Spleen (tissue), 11 donors: Measurements from ENCODE around the gene NELFE. TPM values are rescaled to one million over a fixed set of nuclear protein-coding genes. Genes with fewer than 3 reads are reported as not detected.

Experiments
- DNase-seq: peaks from one replicate; pipeline ENCODE4 v3.0.0-alpha.2; 2020
- H3K27ac ChIP-seq, 8 donors: fragments of 200-600 bp; sonication (generic) in 7 of 8; 1 replicate in 4 of 8; 2 replicates in 4 of 8; pipeline versions ENCODE4 v1.5.0 to v1.8.0; 2016 to 2021; ENCODE audit warnings: inconsistent platforms in 4 of 8, mild to moderate bottlenecking in 4 of 8, moderate library complexity in 1 of 8
- H3K27me3 ChIP-seq, 7 donors: fragments of 200-600 bp; sonication (generic) in 6 of 7; replicated peaks in 1 of 7; 1 replicate in 4 of 7; 2 replicates in 3 of 7; pipeline versions ENCODE4 v1.5.0 to v1.8.0; 2016 to 2021; ENCODE audit warnings: inconsistent platforms in 3 of 7, mild to moderate bottlenecking in 1 of 7
- H3K36me3 ChIP-seq, 6 donors: fragments of 200-600 bp; sonication (generic) in 5 of 6; 1 replicate in 4 of 6; 2 replicates in 2 of 6; pipeline versions ENCODE4 v1.5.0 to v1.8.0; 2016 to 2021; ENCODE audit warnings: inconsistent platforms in 2 of 6
- H3K4me1 ChIP-seq, 6 donors: fragments of 200-600 bp; sonication (generic) in 5 of 6; 1 replicate in 3 of 6; 2 replicates in 3 of 6; pipeline versions ENCODE4 v1.5.0 to v1.8.0; 2016 to 2021; ENCODE audit warnings: inconsistent platforms in 3 of 6
- H3K4me3 ChIP-seq, 8 donors: fragments of 200-600 bp; sonication (generic) in 7 of 8; 1 replicate in 4 of 8; 2 replicates in 4 of 8; pipeline versions ENCODE4 v1.5.0 to v1.8.0; 2016 to 2021; ENCODE audit warnings: inconsistent platforms in 4 of 8, mild to moderate bottlenecking in 4 of 8, moderate library complexity in 2 of 8
- H3K9me3 ChIP-seq, 8 donors: fragments of 200-600 bp; sonication (generic) in 7 of 8; 1 replicate in 4 of 8; 2 replicates in 4 of 8; pipeline versions ENCODE4 v1.5.0 to v1.8.0; 2016 to 2021; ENCODE audit warnings: inconsistent platforms in 4 of 8
- POLR2A ChIP-seq, 3 donors: fragments of 450-650 bp; IDR thresholded peaks; one replicate each; pipeline ENCODE4 v1.5.1; 2017; ENCODE audit warnings: antibody characterized with exemption in 3 of 3, mild to moderate bottlenecking in 1 of 3
- POLR2AphosphoS5 ChIP-seq, 3 donors: sonication (generic); formaldehyde crosslinking; IDR thresholded peaks; one replicate each; pipeline ENCODE4 v1.5.1; 2017; ENCODE audit warnings: antibody characterized with exemption in 3 of 3
- WGBS, 5 donors: extraction: QIAGEN DNeasy Blood & Tissue Kit in 3 of 5; methylation state at CpG; one replicate each; pipeline versions ENCODE4 v1.1.5 to v1.1.7; 2013 to 2018; 5-methylcytosine and 5-hydroxymethylcytosine counted together
- intact Hi-C: fragments of 100-400 bp; cut with DNase I; formaldehyde crosslinking; loops from one replicate; pipeline ENCODE4 v1.15.0; 2023; ENCODE audit warnings: low total_unique reads
- polyA plus RNA-seq, 3 donors: library from polyadenylated mRNA; stranded (reverse); fragments of 200-250 nt; gene quantifications; one replicate each; pipeline ENCODE4 v1.2.1, GENCODE V29; 2013
- total RNA-seq, 7 donors: library from RNA; depleted of rRNA in 3 of 7; stranded (reverse); fragments of >200 nt in 3 of 7; fragmentation: NEBNext Ultra II Directional in 4 of 7; extraction: Animal tissue kit (Norgen Biotek cat#: 25700) in 4 of 7; gene quantifications; one replicate each; pipeline versions ENCODE4 v1.1.0 to v1.2.1, GENCODE V29; 2016 to 2021
- TF ChIP-seq, protein P1 (sequence below), 11 experiments: fragments of 200-600 bp in 7 of 11; fragments of 450-650 bp in 4 of 11; sonication (generic) in 4 of 11; IDR thresholded peaks in 8 of 11; conservative IDR thresholded peaks in 3 of 11; 1 replicate in 7 of 11; 2 replicates in 4 of 11; pipeline versions ENCODE4 v1.4.0 to v1.8.0; 2016 to 2021; ENCODE audit warnings: antibody characterized with exemption in 11 of 11, inconsistent platforms in 4 of 11, mild to moderate bottlenecking in 1 of 11
- donor health status: healthy with polysubstance abuse.
- donor health status: DM: no; HTN: no; CAD: no; lungs with moderate emphysema.
- donor health status: DM: no; HTN: no; CAD: no.
- donor health status: Bipolar disorder and iron deficiency.
- donor health status: healthy.
- donor health status: DM: no; HTN: no; CAD: no.
- donor health status: DM: yes; HTN: yes; CAD: no.

Gene NELFE
- total and polyA plus RNA-seq, 10 donors = 35.0 to 50.7 (median 45.0) TPM

DNA sequence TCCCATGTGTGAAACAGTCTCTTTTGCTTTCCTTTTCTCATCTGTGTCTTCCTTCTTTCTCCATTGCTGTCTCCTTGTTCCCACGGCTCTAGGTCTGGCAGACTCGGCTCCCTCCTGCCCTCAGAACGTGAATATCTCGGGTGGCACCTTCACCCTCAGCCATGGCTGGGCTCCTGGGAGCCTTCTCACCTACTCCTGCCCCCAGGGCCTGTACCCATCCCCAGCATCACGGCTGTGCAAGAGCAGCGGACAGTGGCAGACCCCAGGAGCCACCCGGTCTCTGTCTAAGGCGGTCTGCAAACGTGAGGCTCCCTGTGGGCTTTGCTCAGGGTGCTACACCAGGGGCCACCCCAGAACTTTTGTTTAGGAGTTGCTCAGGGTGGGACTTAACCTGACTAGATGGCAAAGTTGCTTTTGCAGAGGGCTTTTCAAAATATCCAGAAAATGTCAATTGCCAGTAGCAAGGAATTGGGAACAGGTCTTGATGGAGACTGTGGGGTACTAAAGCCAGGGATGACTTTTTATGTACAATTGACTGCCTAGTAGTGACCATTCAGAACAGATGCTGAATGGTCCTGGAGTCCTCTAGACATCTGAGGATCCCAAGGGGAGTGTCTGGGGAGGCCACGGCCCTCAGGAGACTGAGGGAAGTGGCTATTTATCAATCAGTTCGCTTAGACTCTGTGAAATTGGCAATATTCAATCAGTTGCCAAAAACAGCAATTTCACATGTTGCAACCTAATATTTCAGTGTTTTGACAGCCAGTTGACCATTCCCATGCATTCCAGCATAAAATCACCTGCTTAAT, 30.7 kb downstream of the NELFE start:
- H3K9me3 ChIP-seq = no peaks in the 10 kb centered on the region
- no peaks in the 10 kb centered on the region for H3K27me3 ChIP-seq
- no peak for TF ChIP-seq POLR2AphosphoS5 (IDR thresholded peaks at IDR 0.05)
- TF ChIP-seq POLR2A (IDR thresholded peaks at IDR 0.05) = no peak
- TF ChIP-seq, protein P1, sequence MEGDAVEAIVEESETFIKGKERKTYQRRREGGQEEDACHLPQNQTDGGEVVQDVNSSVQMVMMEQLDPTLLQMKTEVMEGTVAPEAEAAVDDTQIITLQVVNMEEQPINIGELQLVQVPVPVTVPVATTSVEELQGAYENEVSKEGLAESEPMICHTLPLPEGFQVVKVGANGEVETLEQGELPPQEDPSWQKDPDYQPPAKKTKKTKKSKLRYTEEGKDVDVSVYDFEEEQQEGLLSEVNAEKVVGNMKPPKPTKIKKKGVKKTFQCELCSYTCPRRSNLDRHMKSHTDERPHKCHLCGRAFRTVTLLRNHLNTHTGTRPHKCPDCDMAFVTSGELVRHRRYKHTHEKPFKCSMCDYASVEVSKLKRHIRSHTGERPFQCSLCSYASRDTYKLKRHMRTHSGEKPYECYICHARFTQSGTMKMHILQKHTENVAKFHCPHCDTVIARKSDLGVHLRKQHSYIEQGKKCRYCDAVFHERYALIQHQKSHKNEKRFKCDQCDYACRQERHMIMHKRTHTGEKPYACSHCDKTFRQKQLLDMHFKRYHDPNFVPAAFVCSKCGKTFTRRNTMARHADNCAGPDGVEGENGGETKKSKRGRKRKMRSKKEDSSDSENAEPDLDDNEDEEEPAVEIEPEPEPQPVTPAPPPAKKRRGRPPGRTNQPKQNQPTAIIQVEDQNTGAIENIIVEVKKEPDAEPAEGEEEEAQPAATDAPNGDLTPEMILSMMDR (IDR thresholded peaks at IDR 0.05 in 8 of 11, conservative IDR thresholded peaks at IDR 0.05 in 3 of 11) = no peak
- DNase-seq = no peak
- peak overlapping the region; percentile 7 to 62 (median 27) for H3K4me3 ChIP-seq
- WGBS, 5 donors = 66 to 81% (median 73%) methylated on average over 11 of the region's 11 CpGs
- no peaks in the 10 kb centered on the region for H3K36me3 ChIP-seq
- intact Hi-C loops = no loop called here
- peaks cover 0 to 28% (median 0%) of the 10 kb centered on the region in 6 donors for H3K4me1 ChIP-seq
- H3K27ac ChIP-seq = peak overlapping the region; percentile 13 to 79 (median 64)

DNA sequence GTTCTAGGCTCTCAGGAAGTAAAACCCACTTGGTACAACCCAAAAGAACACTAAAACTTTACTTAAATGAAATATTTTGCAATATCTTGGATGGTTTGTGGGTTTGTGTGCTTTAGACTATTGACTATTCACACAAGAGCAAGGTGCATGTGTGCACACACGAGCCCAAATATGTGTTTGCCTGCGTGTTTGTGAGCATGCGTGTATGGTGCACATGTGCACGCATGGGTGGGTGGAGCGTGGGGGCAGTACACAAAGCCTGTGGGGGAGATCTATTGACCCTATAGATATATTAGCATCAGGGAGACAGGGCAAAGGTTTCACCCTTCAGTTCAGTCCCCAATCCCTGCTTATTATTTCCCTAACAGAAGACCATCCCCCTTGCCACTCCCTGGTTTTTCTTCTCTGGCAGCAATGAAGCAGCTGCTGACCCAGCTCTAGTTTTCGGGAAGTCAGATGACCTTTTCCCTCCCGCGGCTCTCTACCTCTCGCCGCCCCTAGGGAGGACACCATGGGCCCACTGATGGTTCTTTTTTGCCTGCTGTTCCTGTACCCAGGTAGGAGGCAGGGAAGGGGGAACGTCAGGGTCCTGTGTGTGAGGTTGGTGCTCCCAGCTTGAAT, 31.4 kb downstream of the NELFE start, which contains the start of gene C2:
Gene C2, plus strand, starts transcription at position 476 of the 621 bp plus-strand sequence. Its CDS starts 36 bp downstream, at position 512.
- no peaks in the 10 kb centered on the region for H3K36me3 ChIP-seq
- no peaks in the 10 kb centered on the region for H3K9me3 ChIP-seq
- intact Hi-C loops = no loop called here
- peak in 1 of 3 donors; percentile 33 for TF ChIP-seq POLR2AphosphoS5 (IDR thresholded peaks at IDR 0.05)
- TF ChIP-seq, protein P1 (IDR thresholded peaks at IDR 0.05 in 8 of 11, conservative IDR thresholded peaks at IDR 0.05 in 3 of 11) = no peak
- H3K4me3 ChIP-seq = peak within 1 kb of the TSS; percentile 7 to 62 (median 27)
- DNase-seq = no peak
- H3K27ac ChIP-seq = peak within 1 kb of the TSS; percentile 13 to 79 (median 64)
- peaks cover 0 to 28% (median 0%) of the 10 kb centered on the region in 6 donors for H3K4me1 ChIP-seq
- no peaks in the 10 kb centered on the region for H3K27me3 ChIP-seq
- WGBS, 5 donors = 48 to 74% (median 64%) methylated on average over 11 of the region's 11 CpGs

DNA sequence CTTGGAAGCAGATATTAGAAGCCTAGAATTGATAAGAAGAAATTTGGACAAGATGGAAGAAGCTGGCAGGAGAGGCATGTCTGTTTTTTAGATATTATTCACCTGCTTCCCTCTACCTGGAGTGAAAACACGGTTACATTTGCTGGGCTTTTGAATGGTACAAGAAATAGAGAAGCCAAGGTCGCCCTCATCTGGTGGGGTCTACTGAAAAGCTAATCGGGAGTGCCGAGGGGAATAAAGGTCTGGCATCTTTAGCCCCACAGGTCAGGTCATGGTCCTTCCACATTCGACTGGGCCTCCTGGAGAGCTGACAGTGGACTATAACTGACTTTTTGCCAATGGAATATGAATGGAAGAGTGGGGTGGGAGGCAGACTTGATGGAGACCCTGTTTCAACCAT, 35.8 kb downstream of the NELFE start:
- Histone ChIP-seq H3K27me3 (no peaks in the 10 kb centered on the region), H3K27ac (no peak overlapping the region)
- no peak for TF ChIP-seq POLR2AphosphoS5 (IDR thresholded peaks at IDR 0.05)
- TF ChIP-seq, protein P1 (IDR thresholded peaks at IDR 0.05 in 8 of 11, conservative IDR thresholded peaks at IDR 0.05 in 3 of 11) = peak in 1 of 11 experiments; percentile 13

DNA sequence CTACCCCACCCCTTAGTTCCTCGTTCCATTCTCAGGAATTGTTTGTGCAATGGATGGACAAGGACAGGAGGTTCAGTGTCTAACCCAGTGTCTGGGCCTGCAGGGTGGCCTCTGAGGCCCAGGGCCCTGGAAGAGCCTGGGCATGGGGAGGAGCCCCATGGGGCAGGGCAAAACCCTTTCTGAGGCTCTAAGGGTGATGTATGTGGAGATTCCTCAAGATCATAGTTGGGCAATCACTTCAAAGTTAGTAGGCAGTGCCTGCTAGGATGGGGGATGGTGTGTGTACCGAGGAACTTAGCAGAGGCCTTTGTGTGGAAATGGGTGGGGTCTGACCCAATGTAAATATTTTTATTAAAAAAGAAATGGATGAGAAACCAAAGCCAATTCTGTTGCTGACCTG, 38.0 kb downstream of the NELFE start:
- H3K4me3 ChIP-seq = no peak overlapping the region
- intact Hi-C loops = no loop called here
- H3K36me3 ChIP-seq = no peaks in the 10 kb centered on the region
- TF ChIP-seq, protein P1 (IDR thresholded peaks at IDR 0.05 in 8 of 11, conservative IDR thresholded peaks at IDR 0.05 in 3 of 11) = no peak
- TF ChIP-seq POLR2AphosphoS5 (IDR thresholded peaks at IDR 0.05) (no peak), POLR2A (IDR thresholded peaks at IDR 0.05) (no peak)
- no peaks in the 10 kb centered on the region for H3K27me3 ChIP-seq
- no peak overlapping the region for H3K27ac ChIP-seq
- no peak for DNase-seq
- no peaks in the 10 kb centered on the region for H3K4me1 ChIP-seq
- 44 to 82% (median 73%) methylated on average over 2 of the region's 2 CpGs for WGBS, 5 donors
- no peaks in the 10 kb centered on the region for H3K9me3 ChIP-seq

More for the DNA sequence above, 35.8 kb downstream of the NELFE start:
- intact Hi-C loops = no loop called here
- Histone ChIP-seq H3K4me3 (no peak overlapping the region), H3K4me1 (peaks cover 0 to 9% (median 0%) of the 10 kb centered on the region in 6 donors), H3K9me3 (no peaks in the 10 kb centered on the region), H3K36me3 (no peaks in the 10 kb centered on the region)
- peak; percentile 28 for DNase-seq
- WGBS, 5 donors = 14 to 26% (median 22%) methylated on average over 5 of the region's 5 CpGs
